NCI-H1092 treated with DMSO at 0.1 percent for 48 hours (cell line): ENCODE measurements around the gene FASTKD3.

Experiments
- DNase-seq: peaks from one replicate; lab custom pipeline; 2025; lab: John Stamatoyannopoulos, UW

FASTKD3 gene

GRCh38 chr5:7849681-7850394 is 19.0 kb downstream of the FASTKD3 start:
- DNase-seq, result peak; percentile 32

DNA sequence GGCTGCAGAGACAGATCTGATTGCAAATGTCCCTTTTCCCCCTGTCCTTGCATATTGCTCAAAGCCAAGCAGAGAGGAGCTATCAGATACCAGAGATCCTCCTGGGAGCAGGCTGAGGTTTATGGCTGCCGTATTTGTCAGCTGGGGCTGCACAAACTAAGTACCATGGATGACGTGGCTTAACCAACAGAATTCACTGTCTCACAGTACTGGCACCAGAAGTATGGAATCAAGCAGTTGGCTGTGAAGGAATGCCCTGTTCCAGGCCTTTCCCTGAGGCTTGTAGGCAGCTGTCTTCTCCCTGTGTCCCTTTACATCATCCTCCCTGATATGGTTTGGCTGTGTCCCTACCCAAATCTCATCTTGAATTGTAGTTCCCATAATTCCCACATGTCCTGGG is 20.5 kb downstream of the FASTKD3 start:
- DNase-seq, result no peak

- DNase-seq, result no peak
Observed at GRCh38 chr5:7846327-7846726, 22.5 kb downstream of the FASTKD3 start.

DNA sequence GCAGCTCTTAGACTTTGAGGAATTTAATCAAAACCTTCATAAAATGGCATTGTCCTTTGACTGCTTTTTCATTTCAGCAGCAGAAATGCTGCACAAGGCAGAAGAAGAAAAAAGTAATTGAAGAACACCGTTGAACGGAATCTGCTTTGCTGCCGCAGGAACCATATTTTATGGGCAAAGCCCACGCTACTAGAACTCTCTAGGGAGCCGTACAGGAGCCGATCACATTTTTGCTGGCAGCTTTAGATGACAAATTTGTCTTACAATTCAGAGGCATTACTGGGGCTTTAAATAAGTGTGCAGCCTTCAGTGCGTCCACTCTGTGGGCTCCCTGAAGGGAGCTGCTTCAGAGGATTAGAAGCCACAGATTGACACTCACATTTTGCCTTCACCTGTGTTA is 23.3 kb downstream of the FASTKD3 start:
- no peak for DNase-seq

DNA sequence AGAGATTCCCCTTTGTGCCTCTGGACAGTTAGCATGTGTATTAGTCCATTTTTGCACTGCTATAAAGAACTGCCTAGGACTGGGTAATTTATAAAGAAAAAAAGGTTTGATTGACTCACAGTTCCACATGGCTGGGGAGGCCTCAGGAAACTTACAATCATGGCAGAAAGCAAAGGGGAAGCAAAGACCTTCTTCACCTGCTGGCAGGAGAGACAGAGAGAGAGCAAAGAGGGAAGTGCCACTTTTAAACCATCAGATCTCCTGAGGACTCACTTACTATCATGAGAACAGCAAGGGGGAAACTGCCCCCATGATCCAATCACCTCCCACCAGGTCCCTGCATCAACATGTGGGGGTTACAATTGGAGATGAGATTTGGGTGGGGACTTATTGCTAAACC is 23.9 kb downstream of the FASTKD3 start:
- no peak for DNase-seq

DNA sequence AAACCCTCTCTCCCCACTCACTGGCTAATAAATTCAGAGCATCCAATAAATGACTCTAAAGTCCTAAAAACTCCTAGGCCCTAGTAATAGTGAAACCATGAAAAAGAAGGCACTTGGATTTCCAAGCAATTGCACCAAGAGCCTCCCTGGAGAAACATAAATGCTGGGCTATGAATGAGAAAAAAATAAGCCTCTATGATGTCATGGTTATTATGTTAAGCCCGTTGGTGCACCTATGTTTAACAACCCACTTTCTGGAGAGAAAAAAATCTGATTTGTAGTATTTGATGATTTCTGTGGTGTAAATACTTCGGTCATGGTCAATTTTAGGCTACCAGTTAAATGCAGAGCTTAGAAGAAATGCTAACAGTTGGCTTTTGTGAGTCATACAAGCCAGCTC is 26.3 kb downstream of the FASTKD3 start:
- DNase-seq, result no peak

DNA sequence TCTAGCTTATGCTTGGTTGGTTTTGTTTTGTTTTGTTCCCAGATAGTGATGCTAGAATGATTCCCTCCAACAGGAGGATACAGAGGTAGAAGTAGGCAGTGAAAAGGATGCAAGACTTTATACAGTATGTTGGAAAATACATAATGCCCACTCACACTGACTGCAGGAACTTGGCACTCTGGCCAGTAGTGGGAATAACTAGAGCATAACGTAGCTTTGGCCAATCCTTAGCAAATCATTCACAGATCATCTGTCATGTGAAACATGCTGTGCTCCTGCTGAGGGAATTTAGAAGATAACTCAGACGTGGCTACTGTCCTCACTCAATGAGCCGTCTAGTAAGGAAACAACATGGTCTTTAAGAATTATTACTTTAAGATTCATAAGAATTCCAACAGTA is 31.4 kb downstream of the FASTKD3 start:
- no peak for DNase-seq

DNA sequence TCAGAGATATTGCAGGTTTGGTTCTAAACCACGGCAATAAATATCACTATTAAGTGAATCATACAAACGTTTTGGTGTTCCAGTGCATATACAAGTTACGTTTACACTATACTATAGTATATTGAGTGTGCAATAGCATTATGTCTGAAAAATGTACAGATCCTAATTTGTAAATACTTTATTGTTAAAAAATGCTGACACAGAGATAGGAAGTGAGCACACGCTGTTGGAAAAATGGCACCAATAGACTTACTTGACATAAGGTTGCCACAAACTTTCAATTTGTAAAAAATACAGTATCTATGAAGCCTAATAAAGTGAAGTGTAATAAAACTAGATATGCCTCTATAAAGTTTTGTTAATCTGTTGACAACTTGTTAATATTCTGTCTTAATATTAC is 33.8 kb downstream of the FASTKD3 start:
- DNase-seq, result no peak

DNA sequence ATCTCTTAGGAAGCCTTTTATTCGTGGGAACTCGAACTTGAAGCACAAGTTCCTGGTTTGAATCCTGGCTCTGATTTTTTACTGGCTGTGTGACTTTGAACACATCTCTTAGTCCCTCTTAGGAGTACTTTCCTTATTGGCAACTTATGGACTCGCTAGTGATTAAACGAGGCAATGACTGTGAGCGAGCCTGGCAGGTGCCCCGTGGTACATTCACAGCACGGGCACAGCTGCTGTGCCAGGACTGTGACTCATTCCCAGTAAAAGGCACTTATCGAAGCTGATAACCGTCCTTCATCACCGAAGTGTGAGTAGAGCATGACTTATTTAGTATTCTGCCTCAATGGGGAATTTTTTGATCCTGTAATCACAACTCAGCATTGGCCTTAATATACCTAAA is 40.6 kb downstream of the FASTKD3 start:
- DNase-seq, result peak; percentile 29

DNA sequence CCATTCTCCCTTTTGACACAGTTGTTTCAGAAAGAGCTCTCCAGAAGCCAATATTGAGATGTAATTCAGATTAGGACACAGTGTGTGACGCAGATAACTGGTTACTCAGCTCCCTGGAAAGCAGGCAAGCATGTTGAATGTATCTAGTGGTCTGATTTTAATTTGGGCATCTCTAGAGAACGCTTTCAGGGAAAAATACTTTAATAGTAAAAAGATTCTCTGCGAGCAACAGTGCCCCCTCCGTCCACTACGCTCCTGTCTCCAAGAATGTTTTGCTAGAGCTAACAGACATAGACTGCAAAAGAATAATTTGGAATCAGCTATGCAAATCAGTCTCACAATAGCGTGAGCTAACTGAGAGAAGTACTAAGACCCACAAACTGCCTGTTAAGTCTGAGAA is 41.2 kb downstream of the FASTKD3 start:
- no peak for DNase-seq

DNA sequence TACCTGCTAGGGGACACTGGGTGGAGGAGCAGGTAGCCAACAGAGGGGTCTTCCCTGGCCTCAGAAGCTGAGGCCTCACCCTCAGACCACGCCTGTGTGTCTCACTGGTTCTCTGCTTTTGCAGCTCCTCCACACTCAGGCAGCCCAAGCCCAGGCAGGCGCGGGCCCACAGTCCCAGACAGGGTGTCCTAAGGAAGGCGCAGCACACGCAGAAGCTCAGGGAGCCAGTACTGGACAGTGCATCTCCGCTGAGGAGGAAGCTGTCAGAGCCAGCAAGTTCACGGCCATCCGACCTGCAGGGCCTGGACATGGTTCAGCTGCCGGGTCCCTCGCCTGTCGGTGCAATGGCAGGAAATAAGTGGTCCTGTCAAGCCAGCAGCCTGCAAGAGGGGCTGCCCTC is 43.2 kb downstream of the FASTKD3 start:
- DNase-seq, result no peak

- DNase-seq, result no peak
Observed at GRCh38 chr5:7824995-7825394, 43.8 kb downstream of the FASTKD3 start.

GRCh38 chr5:7823594-7823993 is 45.2 kb downstream of the FASTKD3 start:
- DNase-seq, result no peak

DNA sequence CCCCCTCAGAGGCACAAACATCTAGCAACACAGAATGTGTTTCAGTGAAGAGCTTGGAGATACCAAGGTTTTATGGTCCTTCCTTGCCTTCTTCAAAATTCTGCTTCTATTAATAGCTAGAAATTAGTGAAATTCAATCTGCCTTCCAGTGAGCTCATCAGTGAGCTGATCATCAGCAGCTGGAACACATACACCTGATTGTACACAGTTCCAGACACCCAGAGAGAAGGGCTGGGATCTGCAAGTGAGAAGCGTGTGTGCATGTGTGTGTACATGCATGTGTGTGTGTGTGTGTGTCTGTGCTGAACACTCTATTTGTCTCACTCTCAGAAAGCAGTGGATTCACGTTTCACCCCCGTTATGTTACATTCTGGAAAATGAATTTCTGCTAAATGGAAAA is 46.4 kb downstream of the FASTKD3 start:
- no peak for DNase-seq

DNA sequence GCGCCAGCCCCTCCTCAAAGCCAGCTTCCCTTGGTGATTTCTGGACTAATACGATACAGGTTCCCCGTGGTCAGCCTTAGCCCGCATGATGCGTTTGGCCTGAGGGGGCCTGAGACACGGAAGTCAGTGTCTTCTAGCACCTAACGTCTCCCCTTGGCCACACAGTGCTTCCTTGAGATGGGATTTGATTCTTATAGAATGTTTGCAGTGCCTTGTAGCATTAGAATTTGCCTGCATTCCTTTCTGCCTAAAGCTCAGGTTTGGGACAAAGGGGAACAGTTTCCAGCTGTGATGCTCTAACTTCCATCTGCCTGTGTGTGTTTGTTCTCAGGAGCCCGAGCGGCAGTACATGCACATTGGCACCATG is 52.3 kb downstream of the FASTKD3 start:
- no peak for DNase-seq

DNA sequence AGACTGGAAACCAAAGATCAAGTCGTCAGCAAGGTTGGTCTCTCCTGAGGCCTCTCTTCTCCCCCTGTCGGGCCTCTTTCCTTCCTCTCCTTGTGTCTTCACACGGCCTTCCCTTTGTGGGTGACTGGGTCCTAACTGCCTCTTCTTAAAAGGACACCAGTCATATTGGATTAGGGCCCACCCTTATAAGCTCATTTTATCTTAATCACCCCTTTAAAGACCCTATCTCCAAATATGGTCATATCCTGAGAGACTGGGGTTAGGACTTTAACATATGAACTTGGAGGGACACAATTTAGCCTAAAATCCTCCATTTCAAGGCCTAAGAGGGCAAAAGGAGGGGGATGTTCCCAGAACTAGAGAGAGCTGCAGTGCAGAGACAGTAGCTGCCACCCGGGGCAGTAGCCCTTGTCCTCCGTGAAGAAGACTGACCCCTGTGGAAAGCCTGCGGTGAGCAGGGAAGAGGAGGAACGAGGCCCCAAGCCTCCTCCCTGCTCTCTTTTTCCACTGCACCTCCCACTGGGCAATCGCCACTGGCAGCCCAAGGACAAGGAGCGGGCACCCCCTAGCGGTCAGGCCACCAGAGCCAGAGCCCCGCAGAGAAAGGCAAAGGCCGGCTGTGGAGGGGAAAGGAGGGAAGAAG is 52.8 kb downstream of the FASTKD3 start:
- DNase-seq, result peak; percentile 61

DNA sequence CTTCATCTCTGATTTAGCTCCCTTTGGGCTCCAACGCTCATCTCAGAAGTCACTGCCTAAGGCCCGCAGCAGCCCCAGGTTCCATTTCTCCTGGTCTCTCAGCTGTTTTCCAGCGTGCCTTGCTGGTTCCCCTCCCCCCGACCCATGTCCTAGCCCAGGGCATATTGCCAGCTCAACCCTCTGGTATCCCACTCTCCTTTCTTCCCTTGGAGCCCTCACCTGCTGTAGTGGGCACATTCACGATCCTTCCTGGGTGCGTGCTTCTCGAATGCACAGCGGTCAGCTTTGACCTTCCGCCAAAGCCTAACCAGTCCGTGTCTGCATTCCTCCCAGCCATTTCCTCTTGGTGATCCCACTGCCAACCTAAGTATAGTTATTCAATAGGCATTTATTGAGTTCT is 54.0 kb downstream of the FASTKD3 start:
- no peak for DNase-seq

- DNase-seq, result no peak
Observed at GRCh38 chr5:7813576-7813975, 55.3 kb downstream of the FASTKD3 start.

DNA sequence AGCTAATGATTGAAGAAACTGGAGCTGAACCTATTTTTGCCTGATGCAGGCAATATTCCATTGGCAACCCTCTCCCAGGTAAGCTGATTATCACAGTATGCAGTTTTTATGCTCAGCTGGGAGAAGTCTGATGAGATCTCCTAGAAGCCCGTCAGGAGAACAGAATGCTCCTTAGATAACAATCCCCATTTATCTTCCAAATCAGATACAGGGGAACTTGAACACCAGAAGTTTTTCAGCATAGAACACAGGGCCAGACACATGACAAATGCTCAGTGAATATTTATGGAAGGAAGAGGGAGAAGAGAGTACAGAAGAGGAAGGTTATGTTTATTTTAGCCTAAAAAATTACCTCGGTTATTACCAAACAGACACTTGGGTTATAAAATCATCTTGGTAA is 55.8 kb downstream of the FASTKD3 start:
- no peak for DNase-seq

DNA sequence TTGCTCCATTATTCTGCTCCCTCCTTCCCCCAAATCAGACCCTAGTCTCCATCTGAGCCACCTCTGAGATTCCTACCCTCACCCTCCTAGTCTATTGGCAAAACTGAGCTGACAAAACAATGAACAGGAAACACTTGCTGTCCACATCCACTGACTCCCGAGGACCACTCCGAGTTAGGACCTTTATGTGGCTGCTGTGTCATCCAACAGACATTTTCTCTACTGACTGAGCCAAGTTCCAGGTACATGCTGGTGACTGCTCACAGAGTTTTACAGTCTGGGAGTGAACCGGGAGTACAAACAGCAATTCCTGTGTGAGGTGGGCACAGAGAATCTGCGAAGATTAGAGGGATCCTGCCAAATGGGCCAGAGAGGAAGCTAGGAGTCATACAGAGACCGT is 57.1 kb downstream of the FASTKD3 start:
- DNase-seq, result no peak
